ENCODE measurements around the gene SLC12A6.

DNA sequence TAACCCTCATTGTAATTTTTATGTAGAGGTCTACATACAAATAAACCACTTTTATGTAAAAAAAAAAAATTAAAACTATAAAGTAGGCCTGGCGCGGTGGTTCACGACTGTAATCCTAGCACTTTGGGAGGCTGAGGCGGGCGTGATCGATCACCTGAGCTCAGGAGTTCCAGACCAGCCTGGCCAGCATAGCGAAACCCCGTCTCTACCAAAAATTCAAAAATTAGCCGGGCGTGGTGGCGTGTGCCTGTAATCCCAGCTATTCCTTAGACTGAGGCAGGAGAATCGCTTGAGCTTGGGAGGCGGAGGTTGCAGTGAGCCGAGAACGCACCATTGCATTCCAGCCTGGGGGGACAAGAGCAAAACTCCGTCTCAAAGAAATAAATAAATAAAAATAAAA is 766 bp upstream of the SLC12A6 start:
- no peak for TF ChIP-seq POLR2A (IDR thresholded peaks at IDR 0.05)
- TF ChIP-seq, protein P1, sequence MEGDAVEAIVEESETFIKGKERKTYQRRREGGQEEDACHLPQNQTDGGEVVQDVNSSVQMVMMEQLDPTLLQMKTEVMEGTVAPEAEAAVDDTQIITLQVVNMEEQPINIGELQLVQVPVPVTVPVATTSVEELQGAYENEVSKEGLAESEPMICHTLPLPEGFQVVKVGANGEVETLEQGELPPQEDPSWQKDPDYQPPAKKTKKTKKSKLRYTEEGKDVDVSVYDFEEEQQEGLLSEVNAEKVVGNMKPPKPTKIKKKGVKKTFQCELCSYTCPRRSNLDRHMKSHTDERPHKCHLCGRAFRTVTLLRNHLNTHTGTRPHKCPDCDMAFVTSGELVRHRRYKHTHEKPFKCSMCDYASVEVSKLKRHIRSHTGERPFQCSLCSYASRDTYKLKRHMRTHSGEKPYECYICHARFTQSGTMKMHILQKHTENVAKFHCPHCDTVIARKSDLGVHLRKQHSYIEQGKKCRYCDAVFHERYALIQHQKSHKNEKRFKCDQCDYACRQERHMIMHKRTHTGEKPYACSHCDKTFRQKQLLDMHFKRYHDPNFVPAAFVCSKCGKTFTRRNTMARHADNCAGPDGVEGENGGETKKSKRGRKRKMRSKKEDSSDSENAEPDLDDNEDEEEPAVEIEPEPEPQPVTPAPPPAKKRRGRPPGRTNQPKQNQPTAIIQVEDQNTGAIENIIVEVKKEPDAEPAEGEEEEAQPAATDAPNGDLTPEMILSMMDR (IDR thresholded peaks at IDR 0.05), result no peak

All from heart left ventricle (tissue), 13 donors.